Transverse colon (tissue), 4 donors: ENCODE data around the gene GNG14.

Experiments used
- CTCF ChIP-seq, 5 experiments: fragments of 200-600 bp in 3 of 5; fragments of 450-650 bp in 2 of 5; sonication (generic) in 3 of 5; IDR thresholded peaks; 1 replicate in 2 of 5; 2 replicates in 3 of 5; pipeline ENCODE4 v1.5.1; 2016 to 2017; ENCODE audit warnings: antibody characterized with exemption in 5 of 5, inconsistent platforms in 3 of 5, mild to moderate bottlenecking in 2 of 5, moderate library complexity in 1 of 5
- EP300 ChIP-seq: sonication (generic); formaldehyde crosslinking; IDR thresholded peaks from one replicate; pipeline ENCODE4 v1.6.1; 2017; ENCODE audit warnings: antibody characterized with exemption, low read depth
- POLR2A ChIP-seq: fragments of 450-650 bp; IDR thresholded peaks from one replicate; pipeline ENCODE4 v1.6.1; 2016; ENCODE audit warnings: antibody characterized with exemption, mild to moderate bottlenecking, moderate library complexity
- POLR2AphosphoS5 ChIP-seq, 3 donors: sonication (generic); formaldehyde crosslinking; IDR thresholded peaks; one replicate each; pipeline ENCODE4 v1.6.1; 2016; ENCODE audit warnings: antibody characterized with exemption in 3 of 3

GRCh38 chr19:12736995-12737834, 49.4 kb downstream of the GNG14 start, which contains the start of gene GET3:
- TF ChIP-seq CTCF (IDR thresholded peaks at IDR 0.05), result peak in 2 of 5 experiments; percentile 69 to 70
- TF ChIP-seq POLR2A, result peak; percentile 58
- TF ChIP-seq POLR2AphosphoS5 (IDR thresholded peaks at IDR 0.05), result peak; percentile 21 to 72 (median 52)
- no peak for TF ChIP-seq EP300
